Keratinocyte (primary cell): ENCODE data around the gene KRTAP1-5. TPM values are rescaled to one million over a fixed set of nuclear protein-coding genes. Genes with fewer than 3 reads are reported as not detected.

Experiments
- DNase-seq: peaks from one replicate; pipeline ENCODE4 v3.0.0-alpha.2; 2011; ENCODE audit warnings: low read depth, missing footprints, low spot score
- FAIRE-seq: peaks from 2 replicates; lab custom pipeline; 2011; peaks lifted over from hg19 to GRCh38; lab: Jason Lieb, UNC
- H2AFZ ChIP-seq: 2 replicates; pipeline ENCODE4 v1.6.0; 2012; ENCODE audit warnings: low read length, control low read depth, inconsistent platforms; ENCODE audit not compliant: control insufficient read depth
- H3K27ac ChIP-seq: 2 replicates; pipeline ENCODE4 v1.5.1; 2011; ENCODE audit warnings: low read length; ENCODE audit not compliant: control insufficient read depth, insufficient read depth
- H3K27me3 ChIP-seq: 3 replicates; pipeline ENCODE4 v1.6.0; 2011; ENCODE audit warnings: low read length; ENCODE audit not compliant: control insufficient read depth, insufficient read depth; ENCODE audit errors: extremely low read depth
- H3K36me3 ChIP-seq, 2 experiments: 2 replicates in 1 of 2; 3 replicates in 1 of 2; pipeline ENCODE4 v1.5.1; 2011; ENCODE audit warnings: low read length in 2 of 2, mild to moderate bottlenecking in 1 of 2; ENCODE audit not compliant: control insufficient read depth in 2 of 2, insufficient read depth in 2 of 2; ENCODE audit errors: extremely low read depth in 1 of 2
- H3K4me1 ChIP-seq: 3 replicates; pipeline ENCODE4 v1.5.1; 2011; ENCODE audit warnings: low read length; ENCODE audit not compliant: control insufficient read depth, insufficient read depth; ENCODE audit errors: extremely low read depth
- H3K4me2 ChIP-seq: 3 replicates; pipeline ENCODE4 v1.6.0; 2011; ENCODE audit warnings: low read depth, low read length; ENCODE audit not compliant: control insufficient read depth, insufficient read depth; ENCODE audit errors: extremely low read depth
- H3K4me3 ChIP-seq, 3 experiments: fragments of 200-600 bp in 1 of 3; sonication (generic) in 1 of 3; 2 replicates in 2 of 3; 3 replicates in 1 of 3; pipeline ENCODE4 v1.5.1; 2011 to 2016; ENCODE audit warnings: low read length in 3 of 3, mild to moderate bottlenecking in 3 of 3, control low read depth in 2 of 3, inconsistent platforms in 1 of 3, low read depth in 1 of 3, mixed read lengths in 1 of 3, mixed run types in 1 of 3, moderate library complexity in 1 of 3; ENCODE audit not compliant: control insufficient read depth in 2 of 3, insufficient read depth in 2 of 3; ENCODE audit errors: extremely low read depth in 1 of 3
- H3K79me2 ChIP-seq: 2 replicates; pipeline ENCODE4 v1.6.0; 2012; ENCODE audit warnings: low read length; ENCODE audit not compliant: control insufficient read depth, insufficient read depth
- H3K9ac ChIP-seq: 3 replicates; pipeline ENCODE4 v1.6.0; 2011; ENCODE audit warnings: low read length; ENCODE audit not compliant: control insufficient read depth, insufficient read depth; ENCODE audit errors: extremely low read depth
- H3K9me1 ChIP-seq: 3 replicates; pipeline ENCODE4 v1.6.0; 2011; ENCODE audit warnings: low read length; ENCODE audit not compliant: control insufficient read depth, insufficient read depth; ENCODE audit errors: extremely low read depth
- H3K9me3 ChIP-seq: 2 replicates; pipeline ENCODE4 v1.5.1; 2012; ENCODE audit warnings: low read depth, low read length; ENCODE audit not compliant: control insufficient read depth
- H4K20me1 ChIP-seq: 3 replicates; pipeline ENCODE4 v1.6.0; 2011; ENCODE audit warnings: low read length; ENCODE audit not compliant: control insufficient read depth, insufficient read depth; ENCODE audit errors: extremely low read depth
- CTCF ChIP-seq, 3 experiments: IDR thresholded peaks in 1 of 3; conservative IDR thresholded peaks in 1 of 3; optimal IDR thresholded peaks in 1 of 3; 2 replicates in 2 of 3; 3 replicates in 1 of 3; pipeline versions ENCODE3 to v1.5.1; 2011; ENCODE audit warnings: low read length in 3 of 3, mild to moderate bottlenecking in 3 of 3, moderate library complexity in 2 of 3, control low read depth in 1 of 3, inconsistent platforms in 1 of 3; ENCODE audit not compliant: insufficient read depth in 2 of 3; ENCODE audit errors: extremely low read depth in 1 of 3
- EZH2 ChIP-seq: IDR thresholded peaks from one replicate; pipeline ENCODE4 v1.6.1; 2012; ENCODE audit warnings: inconsistent platforms, mild to moderate bottlenecking, low read length, moderate library complexity
- dilution Hi-C: fragments of 300-500 bp; cut with MboI; formaldehyde crosslinking; loops from one replicate; pipeline ENCODE4 v1.7.0; 2020; ENCODE audit warnings: low sequenced_read_pairs; ENCODE audit not compliant: extremely low pct_ligation_motif_present
- polyA plus RNA-seq, 5 experiments: library from polyadenylated mRNA; depleted of rRNA in 3 of 5; stranded (reverse) in 3 of 5; stranded (forward) in 1 of 5; unstranded in 1 of 5; fragments of >200 nt; gene quantifications; 1 replicate in 1 of 5; 2 replicates in 3 of 5; 3 replicates in 1 of 5; pipeline versions ENCODE4 v1.2.1 to v1.2.3, GENCODE V29; 2011 to 2012; ENCODE audit warnings: missing spikeins in 2 of 5, low read depth in 1 of 5, low replicate concordance in 1 of 5

Gene KRTAP1-5
- polyA plus RNA-seq, 1 donor (not counting 4 experiments of a cell fraction or from before 2014, with no cell fraction given) = 0.08 TPM

- no peak overlapping the region for H3K9ac ChIP-seq
- no peaks in the 10 kb centered on the region for H3K4me1 ChIP-seq
- H3K27me3 ChIP-seq = no peaks in the 10 kb centered on the region
- no peak overlapping the region for H2AFZ ChIP-seq
- no peak overlapping the region for H3K27ac ChIP-seq
- no peaks in the 10 kb centered on the region for H3K9me3 ChIP-seq
- H3K9me1 ChIP-seq = no peaks in the 10 kb centered on the region
- DNase-seq = no peak
- H3K4me2 ChIP-seq = no peak overlapping the region
- TF ChIP-seq CTCF (optimal IDR thresholded peaks at IDR 0.05 in 1 of 3, IDR thresholded peaks at IDR 0.05 in 1 of 3, conservative IDR thresholded peaks at IDR 0.05 in 1 of 3; ENCODE audit: extremely low read depth in 1 of 3, insufficient read depth in 2 of 3, low read length in 3 of 3) (no peak), EZH2 (no peak)
- no peak overlapping the region for H3K4me3 ChIP-seq
- no peaks in the 10 kb centered on the region for H4K20me1 ChIP-seq
- FAIRE-seq = peak; percentile 9
- dilution Hi-C loops = no loop called here
- no peaks in the 10 kb centered on the region for H3K36me3 ChIP-seq
- no peaks in the 10 kb centered on the region for H3K79me2 ChIP-seq
Observed at GRCh38 chr17:41009301-41009760, 17.7 kb downstream of the KRTAP1-5 start.

GRCh38 chr17:41008811-41009210 is 18.2 kb downstream of the KRTAP1-5 start, which contains the start of gene KRTAP3-1:
Gene KRTAP3-1 (minus strand): TSS chr17:41009128. CDS start chr17:41009074, 54 bp downstream.
- DNase-seq (no peak), FAIRE-seq (no peak)
- H3K79me2 ChIP-seq = no peaks in the 10 kb centered on the region
- H3K9me3 ChIP-seq = no peaks in the 10 kb centered on the region
- H3K9ac ChIP-seq = no peak within 1 kb of the TSS
- H3K27me3 ChIP-seq = no peaks in the 10 kb centered on the region
- no peak within 1 kb of the TSS for H3K4me2 ChIP-seq
- no peaks in the 10 kb centered on the region for H4K20me1 ChIP-seq
- no peak within 1 kb of the TSS for H3K27ac ChIP-seq
- H2AFZ ChIP-seq = no peak within 1 kb of the TSS
- no peaks in the 10 kb centered on the region for H3K9me1 ChIP-seq
- dilution Hi-C loops = no loop called here
- no peaks in the 10 kb centered on the region for H3K4me1 ChIP-seq
- TF ChIP-seq CTCF (optimal IDR thresholded peaks at IDR 0.05 in 1 of 3, IDR thresholded peaks at IDR 0.05 in 1 of 3, conservative IDR thresholded peaks at IDR 0.05 in 1 of 3; ENCODE audit: extremely low read depth in 1 of 3, insufficient read depth in 2 of 3, low read length in 3 of 3) (no peak), EZH2 (no peak)
- no peak within 1 kb of the TSS for H3K4me3 ChIP-seq
- H3K36me3 ChIP-seq = no peaks in the 10 kb centered on the region
